NCI-H1694 (cell line): ENCODE measurements around the gene ZNF75A.
"Not testable (repeated sequence)": the region's sequence is repeated elsewhere in the genome, so short reads cannot be mapped to it uniquely, and the experiment has no call there.

ENCODE experiments used
- DNase-seq: peaks from one replicate; lab custom pipeline; 2025; lab: John Stamatoyannopoulos, UW

The ZNF75A gene

GRCh38 chr16:3305109-3306068 is at the start of gene ZNF75A, which contains the start of gene TIGD7:
ZNF75A (plus strand) TSS chr16:3305497; CDS start chr16:3308429, 2,932 bp downstream.
TIGD7 (minus strand) TSS chr16:3305430; CDS start chr16:3300614, 4,816 bp downstream.
- peak; percentile 59 for DNase-seq

DNA sequence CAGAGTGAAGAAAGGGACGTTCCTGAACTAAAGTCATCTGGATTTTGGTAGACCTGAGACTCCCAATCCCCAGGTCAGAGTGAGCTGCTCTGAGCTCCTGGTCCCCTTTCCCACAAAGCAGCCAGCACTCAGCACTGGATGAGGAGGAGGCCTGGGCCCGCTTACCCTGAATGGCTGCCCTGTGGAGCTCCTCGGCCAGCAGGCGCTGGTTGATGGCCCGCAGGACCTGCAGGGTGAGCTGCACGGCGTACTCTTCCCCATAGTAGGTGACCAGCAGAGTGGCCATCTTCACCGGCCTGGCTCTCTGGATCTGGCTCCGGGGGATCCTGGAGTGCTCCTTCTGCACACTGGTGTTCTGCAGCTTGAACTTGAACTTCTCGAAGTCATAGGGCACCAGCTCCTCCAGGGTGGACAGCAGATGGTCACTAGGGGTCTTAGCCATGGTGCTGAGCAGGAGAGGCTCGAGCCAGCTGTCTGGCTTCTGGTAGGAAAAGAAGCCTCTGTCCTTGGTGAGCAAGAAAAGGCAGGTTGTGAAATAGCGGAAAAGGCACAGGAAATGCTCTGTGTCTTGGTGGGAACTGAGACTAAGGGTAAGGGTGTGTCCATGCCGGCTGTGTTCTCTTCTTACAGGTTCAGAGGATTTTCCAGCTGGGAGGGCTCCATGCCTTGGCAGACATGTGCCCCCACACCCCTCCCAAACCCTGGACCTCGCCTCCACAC is 49.0 kb upstream of the ZNF75A start, which contains the start of gene MEFV:
MEFV (minus strand) TSS at position 488 of the 720 bp plus-strand sequence; CDS start at position 442, 46 bp downstream.
- DNase-seq, result no peak

DNA sequence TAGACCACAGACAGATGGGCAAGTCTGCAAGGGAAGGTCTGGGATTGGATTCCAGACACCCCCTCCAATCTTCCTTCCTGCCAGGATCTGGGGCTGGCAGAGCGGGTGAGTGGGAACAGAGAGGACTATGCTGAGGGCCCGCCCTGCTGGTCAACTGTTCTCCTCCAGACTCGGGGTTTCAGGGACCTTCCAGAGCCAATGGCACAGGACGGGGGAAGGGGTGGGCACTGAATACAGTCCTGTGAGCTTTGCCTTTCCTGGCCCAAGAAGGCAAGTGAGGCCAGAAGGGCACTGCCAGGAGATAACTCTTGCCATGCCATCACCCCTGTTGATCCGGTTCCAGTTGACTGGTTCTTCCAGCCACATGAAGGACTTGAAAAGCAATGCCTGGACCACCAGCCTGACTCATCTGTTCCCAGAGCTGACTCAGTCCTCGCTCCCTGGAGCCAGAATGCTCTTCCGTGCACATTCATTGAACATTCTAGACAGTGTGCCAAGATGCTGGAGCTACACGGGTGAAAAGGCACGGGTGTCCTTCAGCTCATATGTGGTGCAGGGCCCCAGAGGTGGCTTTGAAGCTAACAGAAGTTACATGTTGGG is 48.3 kb upstream of the ZNF75A start:
- DNase-seq, result no peak

- DNase-seq, result no peak
Measured at GRCh38 chr16:3259836-3260235, 45.5 kb upstream of the ZNF75A start.

GRCh38 chr16:3262517-3262916 is 42.8 kb upstream of the ZNF75A start:
- DNase-seq, result no peak

DNA sequence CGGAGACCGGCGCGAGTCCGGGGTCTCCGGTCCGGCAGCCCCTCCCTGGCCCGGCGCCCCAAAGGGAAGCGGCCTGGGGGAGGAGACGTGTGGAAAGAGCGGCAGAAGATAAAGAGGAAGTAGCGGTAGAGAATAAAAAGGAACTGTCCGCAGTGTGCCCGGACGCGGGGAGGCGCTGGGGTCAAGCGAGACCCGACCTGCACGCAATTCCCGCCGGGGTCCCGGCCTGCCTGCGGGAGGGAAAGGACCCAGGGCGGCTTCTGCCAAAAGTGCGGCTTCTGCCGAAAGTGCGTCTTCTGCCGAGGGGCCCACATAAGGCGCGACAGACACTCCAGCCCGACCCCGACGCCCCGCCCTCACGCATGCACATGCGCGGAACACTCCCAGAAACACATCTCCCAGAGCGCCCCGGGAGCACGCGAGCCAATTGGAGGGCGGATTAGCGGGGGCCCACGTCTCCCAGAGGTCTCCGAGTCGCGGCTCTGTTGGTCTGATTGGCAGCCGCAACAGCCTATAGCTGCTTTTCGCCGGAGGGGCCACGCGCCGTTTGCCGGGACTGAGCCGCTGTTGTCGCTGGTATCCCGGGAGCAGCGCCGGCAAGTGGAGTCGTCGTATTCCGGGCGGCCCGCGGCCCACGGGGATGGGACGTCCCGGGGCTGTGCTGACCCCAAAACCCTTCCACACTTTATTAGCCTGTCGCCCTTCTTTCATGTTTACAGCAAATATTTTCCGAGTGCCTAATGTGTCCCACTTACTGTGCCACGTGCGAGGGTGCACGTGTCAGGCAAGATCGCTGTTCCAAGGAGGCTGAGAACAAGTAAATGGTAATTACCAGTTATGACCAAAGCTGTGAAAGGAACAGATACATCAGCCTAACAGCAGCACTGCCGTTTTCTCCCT is 40.9 kb upstream of the ZNF75A start:
- peak; percentile 89 for DNase-seq

DNA sequence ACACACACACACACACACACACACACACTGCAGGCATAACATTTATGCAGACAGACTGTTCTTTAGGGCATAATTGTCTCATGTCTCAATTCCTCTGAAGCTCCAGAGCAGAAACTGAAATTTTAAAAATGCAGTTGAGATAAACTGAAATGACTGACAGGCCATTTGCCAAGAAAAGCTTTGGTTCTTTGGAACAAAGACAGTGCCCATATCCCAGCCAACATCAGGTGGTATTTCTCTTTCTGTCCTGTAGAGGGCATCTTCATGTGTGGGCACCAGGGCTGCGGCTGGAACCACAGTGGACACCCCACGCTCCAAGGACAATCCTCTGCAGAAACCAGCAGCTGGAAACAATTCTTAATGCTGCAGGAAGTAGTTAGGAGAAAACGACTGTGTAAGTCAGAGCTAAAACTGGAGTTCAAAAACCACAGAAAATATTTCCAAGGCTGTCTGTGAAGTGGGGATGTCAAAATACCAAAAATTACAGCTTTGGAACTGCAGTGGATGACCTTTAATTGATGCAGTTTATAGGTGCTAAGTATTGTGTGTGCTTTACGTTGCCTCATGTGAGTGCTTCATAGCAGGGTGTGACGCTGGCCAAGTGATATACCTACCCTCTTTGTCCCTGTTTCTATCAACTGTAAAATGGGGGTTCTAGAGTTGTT is 38.3 kb upstream of the ZNF75A start:
- DNase-seq, result no peak

GRCh38 chr16:3268294-3268693 is 37.0 kb upstream of the ZNF75A start:
- DNase-seq, result no peak

DNA sequence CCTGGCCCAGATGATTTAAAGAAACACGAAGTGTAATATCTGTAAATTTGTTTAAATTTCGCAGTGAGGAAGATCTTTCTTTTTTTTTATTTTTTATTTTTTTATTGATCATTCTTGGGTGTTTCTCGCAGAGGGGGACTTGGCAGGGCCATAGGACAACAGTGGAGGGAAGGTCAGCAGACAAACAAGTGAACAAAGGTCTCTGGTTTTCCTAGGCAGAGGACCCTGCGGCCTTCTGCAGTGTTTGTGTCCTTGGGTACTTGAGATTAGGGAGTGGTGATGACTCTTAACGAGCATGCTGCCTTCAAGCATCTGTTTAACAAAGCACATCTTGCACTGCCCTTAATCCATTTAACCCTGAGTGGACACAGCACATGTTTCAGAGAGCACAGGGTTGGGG is 34.6 kb upstream of the ZNF75A start:
- DNase-seq, result not testable (repeated sequence)

DNA sequence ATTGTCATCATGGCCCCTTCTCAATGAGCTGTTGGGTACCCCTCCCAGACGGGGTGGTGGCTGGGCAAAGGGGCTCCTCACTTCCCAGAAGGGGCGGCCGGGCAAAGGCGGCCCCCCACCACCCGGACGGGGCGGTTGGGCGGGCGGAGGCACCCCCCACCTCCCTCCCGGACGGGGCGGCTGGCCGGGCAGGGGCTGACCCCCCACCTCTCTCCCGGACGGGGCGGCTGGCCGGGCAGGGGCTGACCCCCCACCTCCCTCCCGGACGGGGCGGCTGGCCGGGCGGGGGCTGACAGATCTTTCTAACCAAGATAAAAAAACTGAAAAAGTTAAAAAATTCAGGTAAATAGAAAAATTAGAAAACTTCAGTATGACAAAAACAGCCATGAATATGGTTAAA is 34.0 kb upstream of the ZNF75A start:
- DNase-seq, result not testable (repeated sequence)

DNA sequence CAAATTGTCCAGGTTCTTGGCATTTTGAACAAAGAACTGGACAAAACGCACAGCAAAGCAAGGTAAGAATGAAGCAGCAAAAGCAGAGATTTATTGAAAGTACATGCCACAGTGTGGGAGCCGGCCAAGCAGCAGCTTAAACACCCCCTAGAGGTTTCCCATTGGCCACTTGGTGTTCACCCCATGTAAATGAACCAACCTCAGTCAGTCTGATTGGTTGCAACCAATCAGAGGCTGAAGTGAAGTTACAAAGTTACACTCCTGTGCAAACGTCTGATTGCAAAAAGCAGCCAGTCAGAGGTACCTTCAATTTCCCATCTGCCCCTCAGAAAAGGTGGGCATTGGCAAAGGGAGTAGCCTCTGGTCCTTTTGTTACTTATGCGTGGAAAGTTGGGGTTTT is 30.8 kb upstream of the ZNF75A start:
- DNase-seq, result no peak

- DNase-seq, result no peak
Measured at GRCh38 chr16:3274947-3275346, 30.4 kb upstream of the ZNF75A start.

DNA sequence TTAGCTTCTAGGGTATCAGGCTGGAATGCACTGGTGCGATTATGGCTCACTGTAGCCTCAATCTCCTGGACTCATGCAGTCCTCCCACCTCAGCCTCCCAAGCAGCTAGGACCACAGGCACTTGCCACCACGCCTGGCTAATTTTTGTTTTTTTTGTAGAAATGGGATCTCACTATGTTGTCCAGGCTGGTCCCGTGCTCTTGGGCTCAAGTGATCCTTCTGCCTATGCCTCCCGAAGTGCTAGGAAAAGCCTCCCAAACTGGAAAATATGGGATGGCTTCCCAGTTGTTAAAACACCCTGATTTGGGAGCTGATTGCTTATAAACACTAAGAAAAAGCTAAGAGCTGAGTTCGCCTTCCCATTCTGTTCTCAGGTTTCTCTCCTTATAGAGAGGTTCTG is 28.6 kb upstream of the ZNF75A start:
- no peak for DNase-seq

GRCh38 chr16:3281222-3281820 is 24.0 kb upstream of the ZNF75A start:
- DNase-seq, result no peak

DNA sequence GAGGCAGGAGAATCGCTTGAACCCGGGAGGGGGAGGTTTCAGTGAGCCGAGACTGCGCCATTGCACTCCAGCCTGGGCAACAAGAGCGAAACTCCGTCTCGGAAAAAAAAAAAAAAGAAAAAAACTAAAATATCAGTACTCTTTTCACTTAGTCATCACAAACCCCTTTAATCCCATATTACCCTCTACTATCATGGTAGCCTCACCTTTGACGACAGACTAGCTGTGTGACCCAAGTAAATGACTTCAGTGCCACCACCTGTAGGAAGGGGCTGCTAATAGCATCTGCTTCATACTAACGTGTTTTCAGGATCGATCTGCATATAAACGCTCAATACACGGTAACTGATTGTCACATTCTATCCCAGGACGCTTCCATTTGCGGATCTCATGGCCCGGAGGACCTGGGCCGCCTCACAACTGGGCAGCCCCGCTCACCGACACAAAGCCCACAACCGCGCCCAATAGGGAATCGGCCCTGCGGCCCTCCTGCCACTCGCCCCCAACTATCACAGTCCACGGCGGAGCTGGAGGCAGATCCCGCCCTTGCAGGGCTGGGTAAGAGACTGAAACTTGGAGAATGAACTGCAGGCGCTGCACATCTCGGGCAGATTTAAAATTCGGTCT is 23.1 kb upstream of the ZNF75A start:
- DNase-seq, result no peak

- peak; percentile 93 for DNase-seq
Measured at GRCh38 chr16:3282730-3283542, 22.4 kb upstream of the ZNF75A start, which contains the start of gene ZNF263. ZNF263 (plus strand) TSS chr16:3283491; CDS start chr16:3283819, 328 bp downstream.

DNA sequence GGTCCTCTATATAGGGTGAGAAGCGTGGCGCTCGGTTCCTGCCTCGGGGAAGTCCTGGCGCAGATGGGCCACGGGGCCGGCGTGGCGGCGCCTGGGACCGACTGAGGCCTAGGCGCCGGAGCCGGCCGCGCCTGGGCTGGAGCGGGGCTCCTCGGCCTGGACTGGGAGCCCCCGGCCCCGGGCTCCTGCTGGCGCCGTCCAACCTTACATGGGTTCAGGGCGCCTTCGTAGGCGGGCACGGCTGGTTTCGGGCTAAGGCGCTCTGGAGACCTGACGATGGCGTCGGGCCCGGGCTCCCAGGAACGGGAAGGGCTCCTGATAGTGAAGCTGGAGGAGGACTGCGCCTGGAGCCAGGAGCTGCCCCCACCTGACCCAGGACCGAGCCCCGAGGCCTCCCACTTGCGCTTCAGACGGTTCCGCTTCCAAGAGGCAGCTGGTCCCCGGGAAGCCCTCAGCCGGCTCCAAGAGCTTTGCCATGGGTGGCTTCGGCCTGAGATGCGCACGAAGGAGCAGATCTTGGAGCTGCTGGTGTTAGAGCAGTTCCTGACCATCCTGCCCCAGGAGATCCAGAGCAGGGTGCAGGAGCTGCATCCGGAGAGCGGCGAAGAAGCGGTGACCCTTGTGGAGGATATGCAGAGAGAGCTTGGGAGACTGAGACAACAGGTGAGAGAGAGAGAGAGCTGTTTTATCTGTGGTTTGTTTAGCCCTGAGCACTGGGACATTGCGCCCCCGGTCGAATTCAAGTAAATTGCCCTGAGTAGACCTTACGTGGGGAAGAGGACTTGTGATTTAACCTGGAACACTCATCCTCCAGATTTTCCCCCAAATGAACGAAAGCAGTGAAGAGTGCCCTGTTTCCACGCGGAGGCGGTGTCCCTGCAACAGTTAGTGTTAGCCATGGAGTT is 21.5 kb upstream of the ZNF75A start:
- no peak for DNase-seq

DNA sequence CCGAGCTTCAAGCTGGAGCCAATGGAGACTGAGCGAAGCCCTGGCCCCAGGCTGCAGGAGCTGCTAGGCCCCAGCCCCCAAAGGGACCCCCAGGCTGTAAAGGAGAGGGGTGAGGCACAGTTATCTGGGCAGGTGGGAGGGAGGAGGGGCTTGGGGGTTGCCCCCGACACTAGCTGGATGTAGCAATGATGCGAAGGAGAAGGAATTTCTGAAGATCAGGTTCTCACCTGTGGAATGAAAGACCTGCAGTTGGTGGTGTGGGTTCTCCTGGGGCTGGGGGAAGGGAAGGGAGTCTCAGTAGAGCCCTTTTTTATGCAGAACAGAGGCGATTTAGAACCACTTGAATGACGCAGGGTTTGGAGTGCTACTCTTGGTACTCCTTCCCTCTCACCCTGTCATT is 20.2 kb upstream of the ZNF75A start:
- DNase-seq, result no peak
